Pancreas (tissue), 10 donors: ENCODE results near the gene GFM1. TPM values are rescaled to one million over a fixed set of nuclear protein-coding genes. Genes with fewer than 3 reads are reported as not detected.

Source experiments
- ATAC-seq, 4 donors: fragments of 200-7000 bp; cut with Tn5 transposase; one replicate each; pipeline versions ENCODE4 v1.8.0 to v1.9.1; 2020; ENCODE audit warnings: mild to moderate bottlenecking in 4 of 4, moderate library complexity in 4 of 4
- DNase-seq, 6 donors: peaks; one replicate each; pipeline ENCODE4 v3.0.0-alpha.2; 2020
- FAIRE-seq: peaks from 2 replicates; lab custom pipeline; 2012; peaks lifted over from hg19 to GRCh38; lab: Jason Lieb, UNC
- H3K27ac ChIP-seq, 4 donors: fragments of 200-600 bp; sonication (generic); 1 replicate in 3 of 4; 2 replicates in 1 of 4; pipeline versions ENCODE4 v1.5.0 to v1.8.0; 2020
- H3K27me3 ChIP-seq, 4 donors: fragments of 200-600 bp; one replicate each; pipeline ENCODE4 v1.8.0; 2021
- H3K36me3 ChIP-seq, 3 donors: fragments of 200-600 bp; sonication (generic) in 1 of 3; one replicate each; pipeline versions ENCODE4 v1.5.0 to v1.8.0; 2020 to 2021
- H3K4me1 ChIP-seq, 3 donors: fragments of 200-600 bp; one replicate each; pipeline ENCODE4 v1.8.0; 2021
- H3K4me3 ChIP-seq, 4 donors: fragments of 200-600 bp; sonication (generic) in 2 of 4; one replicate each; pipeline versions ENCODE4 v1.5.0 to v1.8.0; 2020 to 2021
- H3K9me3 ChIP-seq, 4 donors: fragments of 200-600 bp; one replicate each; pipeline ENCODE4 v1.8.0; 2021
- WGBS, 2 donors: extraction: QIAGEN DNeasy Blood & Tissue Kit; methylation state at CpG; one replicate each; pipeline ENCODE4 v1.1.7; 2013; 5-methylcytosine and 5-hydroxymethylcytosine counted together
- intact Hi-C, 3 donors: fragments of 100-400 bp; cut with DNase I; formaldehyde crosslinking; loops; one replicate each; pipeline versions ENCODE4 v1.11.1 to v1.14.2; 2022
- polyA plus RNA-seq, 2 donors: library from polyadenylated mRNA; stranded (reverse); fragments of 200-250 nt; gene quantifications; one replicate each; pipeline ENCODE4 v1.2.3, GENCODE V29; 2013
- total RNA-seq, 6 donors: library from RNA; stranded (reverse); fragmentation: NEBNext Ultra II Directional in 4 of 6; extraction: Animal tissue kit (Norgen Biotek cat#: 25700) in 4 of 6; gene quantifications; one replicate each; pipeline versions ENCODE4 v1.2.1 to v1.2.4, GENCODE V29; 2021 to 2023
- TF ChIP-seq, protein P1 (sequence below), 4 donors: fragments of 200-600 bp; sonication (generic) in 3 of 4; IDR thresholded peaks; one replicate each; pipeline versions ENCODE4 v1.5.0 to v1.8.0; 2021; ENCODE audit warnings: antibody characterized with exemption in 4 of 4
- donor health status: healthy with polysubstance abuse.
- donor health status: DM: no; HTN: no; CAD: no; lungs with moderate emphysema.
- donor health status: DM: no; HTN: no; CAD: no.
- donor health status: control.
- donor health status: control.
- donor health status: Bipolar disorder and iron deficiency.
- donor health status: DM: yes; HTN: yes; CAD: no.
- donor health status: DM: no; HTN: no; CAD: no.
- donor health status: DM: no; HTN: no; CAD: no.
- donor health status: DM: yes; HTN: yes; CAD: no.

The GFM1 gene
- total and polyA plus RNA-seq, 8 donors: 5.7 to 24.0 (median 17.2) TPM

DNA sequence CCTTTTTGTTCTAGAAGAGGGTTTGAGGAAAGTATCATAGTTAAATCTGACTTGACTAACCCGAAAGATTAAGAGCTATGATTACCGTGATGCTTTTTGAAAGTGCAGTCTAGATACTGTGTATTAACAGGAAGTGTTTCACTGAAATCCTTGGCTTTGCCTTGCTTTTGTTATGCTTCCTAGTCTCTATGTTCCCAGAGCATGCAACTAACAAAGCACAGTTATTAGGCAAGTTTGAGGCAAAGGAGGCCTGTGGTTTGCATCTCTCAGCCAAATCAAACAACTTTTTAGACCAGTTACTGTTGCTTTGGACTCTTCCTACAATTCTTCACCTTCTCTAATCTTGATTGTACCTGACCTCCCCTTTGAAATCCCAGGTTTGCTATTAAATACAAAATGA lies 24.2 kb downstream of the GFM1 start:
- Histone ChIP-seq H3K27ac (no peak overlapping the region), H3K36me3 (peaks cover 0 to 14% (median 0%) of the 10 kb centered on the region in 3 donors), H3K4me3 (no peak overlapping the region), H3K9me3 (no peaks in the 10 kb centered on the region), H3K4me1 (peaks cover 0 to 6% (median 0%) of the 10 kb centered on the region in 3 donors), H3K27me3 (no peaks in the 10 kb centered on the region)
- 88 to 94% methylated on average over 2 of the region's 2 CpGs for WGBS, 2 donors
- ATAC-seq (no peak), DNase-seq (no peak), FAIRE-seq (no peak)
- TF ChIP-seq, protein P1, sequence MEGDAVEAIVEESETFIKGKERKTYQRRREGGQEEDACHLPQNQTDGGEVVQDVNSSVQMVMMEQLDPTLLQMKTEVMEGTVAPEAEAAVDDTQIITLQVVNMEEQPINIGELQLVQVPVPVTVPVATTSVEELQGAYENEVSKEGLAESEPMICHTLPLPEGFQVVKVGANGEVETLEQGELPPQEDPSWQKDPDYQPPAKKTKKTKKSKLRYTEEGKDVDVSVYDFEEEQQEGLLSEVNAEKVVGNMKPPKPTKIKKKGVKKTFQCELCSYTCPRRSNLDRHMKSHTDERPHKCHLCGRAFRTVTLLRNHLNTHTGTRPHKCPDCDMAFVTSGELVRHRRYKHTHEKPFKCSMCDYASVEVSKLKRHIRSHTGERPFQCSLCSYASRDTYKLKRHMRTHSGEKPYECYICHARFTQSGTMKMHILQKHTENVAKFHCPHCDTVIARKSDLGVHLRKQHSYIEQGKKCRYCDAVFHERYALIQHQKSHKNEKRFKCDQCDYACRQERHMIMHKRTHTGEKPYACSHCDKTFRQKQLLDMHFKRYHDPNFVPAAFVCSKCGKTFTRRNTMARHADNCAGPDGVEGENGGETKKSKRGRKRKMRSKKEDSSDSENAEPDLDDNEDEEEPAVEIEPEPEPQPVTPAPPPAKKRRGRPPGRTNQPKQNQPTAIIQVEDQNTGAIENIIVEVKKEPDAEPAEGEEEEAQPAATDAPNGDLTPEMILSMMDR (IDR thresholded peaks at IDR 0.05): no peak
- intact Hi-C loops: no loop called here

DNA sequence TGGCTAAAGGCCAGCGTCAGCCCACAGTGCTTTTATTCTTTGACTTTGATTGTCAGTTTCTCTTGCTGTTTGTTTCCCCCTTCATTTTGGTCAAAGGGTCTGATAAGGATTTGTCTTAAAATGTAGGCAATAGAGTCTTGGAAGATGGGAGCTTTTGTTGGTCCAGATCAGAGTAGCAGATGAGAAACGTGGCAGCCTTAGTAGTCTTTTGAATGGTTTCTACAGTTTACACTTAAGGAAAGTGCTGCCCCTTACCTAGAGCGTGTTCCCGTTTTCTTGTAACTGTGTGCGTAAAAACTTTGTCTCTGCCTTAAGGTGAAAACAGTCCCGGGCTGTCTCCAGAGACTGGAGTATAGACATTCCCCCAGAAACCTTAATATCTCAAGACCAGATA lies 27.5 kb downstream of the GFM1 start:
- H3K36me3 ChIP-seq: peaks cover 0 to 1% (median 0%) of the 10 kb centered on the region in 3 donors
- no peak for DNase-seq
- intact Hi-C loops: no loop called here
- peak overlapping the region; percentile 61 to 82 (median 72) for H3K27ac ChIP-seq
- 18 to 19% methylated on average over 6 of the region's 6 CpGs for WGBS, 2 donors
- peak overlapping the region; percentile 39 to 66 (median 47) for H3K4me3 ChIP-seq
- no peak for FAIRE-seq
- peaks cover 0 to 6% (median 0%) of the 10 kb centered on the region in 3 donors for H3K4me1 ChIP-seq
- TF ChIP-seq, protein P1 (IDR thresholded peaks at IDR 0.05): no peak
- peak; percentile 12 to 39 (median 20) for ATAC-seq
- no peaks in the 10 kb centered on the region for H3K27me3 ChIP-seq
- H3K9me3 ChIP-seq: no peaks in the 10 kb centered on the region

DNA sequence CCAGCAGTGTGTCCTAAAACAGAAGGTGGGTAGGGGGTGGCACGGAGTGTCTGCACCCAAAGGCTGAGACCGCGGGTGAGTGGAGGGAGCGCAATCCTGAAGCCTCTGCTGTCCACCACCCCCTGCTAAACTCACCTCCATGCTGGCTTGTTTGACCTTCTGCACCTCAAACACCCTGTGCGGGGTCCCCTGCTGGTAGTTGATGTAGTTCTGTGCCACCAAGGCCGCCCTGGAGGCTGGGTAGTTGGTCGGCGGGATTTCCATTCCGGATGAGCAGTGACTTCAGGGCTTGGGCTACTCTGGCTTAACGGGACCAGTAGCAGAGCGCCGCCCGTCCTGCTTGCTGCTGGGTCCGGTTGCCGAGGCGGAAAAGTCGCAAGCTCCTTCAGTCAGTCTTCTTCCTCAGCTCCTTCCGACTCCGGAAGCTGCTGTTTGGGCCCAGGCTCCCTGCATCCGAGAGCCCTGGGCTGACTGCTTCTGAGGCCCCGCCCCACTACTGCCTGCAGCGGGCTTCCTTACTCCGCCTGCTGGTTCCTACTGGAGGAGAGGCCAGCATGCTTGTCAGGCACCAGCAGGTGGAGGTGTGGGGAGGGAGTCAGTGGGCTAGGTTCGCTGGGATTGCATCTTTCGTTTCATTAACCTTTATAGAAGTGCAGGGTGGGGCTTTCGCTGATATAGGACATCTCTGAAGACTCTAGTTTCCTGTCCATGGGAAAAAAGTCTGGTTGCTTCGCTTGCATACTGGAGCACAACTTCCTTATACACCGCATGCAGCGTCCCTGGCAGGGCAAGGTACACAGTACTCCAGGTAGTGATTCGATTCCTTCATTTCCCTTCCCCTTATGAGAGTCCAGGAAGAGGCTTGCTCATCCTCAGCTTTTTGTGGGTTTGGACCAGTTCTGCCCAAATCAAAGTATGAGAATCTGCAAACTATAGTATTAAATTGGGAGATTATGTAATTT lies 28.2 kb downstream of the GFM1 start, which contains the start of gene LXN:
Gene LXN, minus strand, starts transcription at position 434 of the 962 bp plus-strand sequence. Its CDS starts 170 bp downstream, at position 264.
- H3K27ac ChIP-seq: peak within 1 kb of the TSS; percentile 61 to 82 (median 72)
- 1 to 3% methylated on average over 30 of the region's 30 CpGs for WGBS, 2 donors
- intact Hi-C loops: no loop called here
- no peaks in the 10 kb centered on the region for H3K9me3 ChIP-seq
- peaks cover 0 to 3% (median 0%) of the 10 kb centered on the region in 3 donors for H3K36me3 ChIP-seq
- H3K4me3 ChIP-seq: peak within 1 kb of the TSS; percentile 39 to 66 (median 47)
- FAIRE-seq: peak; percentile 71
- peak; percentile 100 for ATAC-seq
- TF ChIP-seq, protein P1 (IDR thresholded peaks at IDR 0.05): peak; percentile 48 to 75 (median 64)
- peak; percentile 85 to 94 (median 88) for DNase-seq
- H3K27me3 ChIP-seq: no peaks in the 10 kb centered on the region
- peaks cover 0 to 6% (median 0%) of the 10 kb centered on the region in 3 donors for H3K4me1 ChIP-seq

DNA sequence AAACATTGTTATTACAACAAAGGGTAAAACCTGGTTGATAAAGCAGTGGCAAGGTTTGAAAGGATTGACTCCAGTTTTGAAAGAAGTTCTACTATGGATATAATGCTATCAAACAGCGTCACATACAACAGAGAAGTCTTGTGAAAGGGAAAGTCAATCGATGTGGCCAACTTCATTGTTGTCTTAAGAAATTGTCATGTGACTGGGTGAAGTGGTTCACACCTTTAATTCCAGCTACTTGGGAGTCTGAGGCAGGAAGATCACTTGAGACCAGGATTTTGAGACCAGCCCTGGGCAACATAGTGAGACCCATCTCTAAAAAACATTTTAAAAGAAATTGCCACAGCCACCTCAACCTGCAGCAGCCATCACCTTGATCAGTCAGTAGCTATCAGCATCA lies 34.4 kb downstream of the GFM1 start:
- no peak for FAIRE-seq
- H3K4me1 ChIP-seq: no peaks in the 10 kb centered on the region
- H3K27me3 ChIP-seq: no peaks in the 10 kb centered on the region
- H3K9me3 ChIP-seq: no peaks in the 10 kb centered on the region
- H3K27ac ChIP-seq: no peak overlapping the region
- no peak overlapping the region for H3K4me3 ChIP-seq
- H3K36me3 ChIP-seq: peaks cover 0 to 11% (median 0%) of the 10 kb centered on the region in 3 donors
- 89 to 97% methylated on average over 2 of the region's 2 CpGs for WGBS, 2 donors
- no peak for ATAC-seq
- TF ChIP-seq, protein P1 (IDR thresholded peaks at IDR 0.05): no peak
- intact Hi-C loops: no loop called here
- DNase-seq: no peak
